Anterior cingulate cortex (tissue), 58 donors: ENCODE results near the gene CDK15.
A peak's percentile ranks its signal among the peaks of the same experiment; 100 is the strongest.

Source experiments
- DNase-seq, 58 donors: peaks; one replicate each; lab custom pipeline; 2025; lab: John Stamatoyannopoulos, UW

The CDK15 gene

GRCh38 chr2:201904538-201905420 is 98.4 kb downstream of the CDK15 start:
- DNase-seq: no peak

DNA sequence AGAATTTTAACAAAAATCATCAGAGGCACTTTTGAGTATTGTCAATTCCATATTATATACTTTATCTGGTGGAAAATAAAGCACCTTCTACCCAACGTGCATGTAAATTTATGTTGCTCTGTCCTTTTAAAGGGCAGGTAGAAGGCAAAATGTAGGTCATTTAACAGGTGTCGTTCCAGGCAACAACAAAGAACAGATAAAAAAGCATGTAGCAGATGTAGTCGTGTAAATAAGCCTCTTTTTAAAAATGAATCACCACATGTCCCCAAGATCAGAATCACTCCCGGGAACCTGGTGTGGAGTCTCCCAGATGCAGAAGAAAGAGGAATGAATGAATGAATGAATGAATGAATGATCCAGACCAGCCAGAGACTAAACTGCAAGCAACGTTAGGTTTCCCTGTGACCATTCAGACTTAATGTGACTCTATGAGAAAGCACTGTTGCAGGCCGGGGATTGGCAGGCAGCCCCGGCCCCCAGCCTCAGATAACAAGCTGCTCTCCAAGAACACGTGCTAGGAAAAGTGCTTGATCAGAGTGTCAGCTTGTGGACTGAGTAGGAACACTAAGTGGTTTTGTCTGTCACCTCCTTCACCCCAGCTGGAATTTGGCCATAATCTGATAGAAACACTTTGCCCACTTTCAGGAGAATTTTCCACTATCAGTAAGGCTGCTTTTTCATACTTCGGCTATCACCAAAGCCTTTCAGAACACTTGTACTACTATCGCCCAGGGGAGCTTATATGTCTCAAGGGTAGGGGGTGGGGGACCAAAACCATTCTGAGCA is 100.6 kb downstream of the CDK15 start:
- no peak for DNase-seq

DNA sequence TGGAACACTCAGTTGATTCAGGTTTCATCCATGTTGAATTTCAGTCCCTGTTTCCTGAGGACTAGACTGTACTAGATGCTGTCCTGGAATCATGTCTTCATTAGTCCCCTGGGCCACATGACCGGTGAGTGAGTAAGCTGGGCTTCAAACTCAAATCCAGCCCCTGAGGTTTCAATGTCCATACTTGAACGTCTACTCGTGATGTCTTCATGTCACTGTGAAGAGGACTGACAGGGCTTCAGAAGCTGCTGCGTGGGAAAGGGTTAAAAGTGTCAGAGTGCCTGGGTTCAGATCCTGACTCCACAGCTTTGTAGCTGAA is 101.2 kb downstream of the CDK15 start:
- DNase-seq: no peak

DNA sequence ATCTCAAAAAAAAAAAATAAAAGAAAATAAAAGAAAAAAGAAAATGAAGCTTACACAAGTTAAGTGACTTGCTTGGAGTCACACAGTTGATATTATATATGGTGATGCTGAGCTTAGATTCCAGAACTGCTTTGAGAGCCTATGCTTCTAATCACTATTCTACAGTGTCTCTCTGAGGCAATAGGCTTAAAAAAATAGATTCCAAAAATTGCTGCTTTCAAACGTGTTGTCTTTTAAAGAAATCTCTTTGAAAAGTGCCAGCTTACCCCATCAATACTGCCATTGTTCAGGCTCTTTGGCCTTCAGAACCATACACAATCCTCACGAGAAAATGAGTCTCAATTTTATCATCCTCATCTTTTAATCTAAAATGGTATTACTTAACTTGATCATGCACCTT is 102.6 kb downstream of the CDK15 start:
- DNase-seq: no peak

- no peak for DNase-seq
These were observed 103.0 kb downstream of the CDK15 start for GRCh38 chr2:201909348-201909747.

GRCh38 chr2:201909961-201910361 is 103.6 kb downstream of the CDK15 start:
- no peak for DNase-seq

DNA sequence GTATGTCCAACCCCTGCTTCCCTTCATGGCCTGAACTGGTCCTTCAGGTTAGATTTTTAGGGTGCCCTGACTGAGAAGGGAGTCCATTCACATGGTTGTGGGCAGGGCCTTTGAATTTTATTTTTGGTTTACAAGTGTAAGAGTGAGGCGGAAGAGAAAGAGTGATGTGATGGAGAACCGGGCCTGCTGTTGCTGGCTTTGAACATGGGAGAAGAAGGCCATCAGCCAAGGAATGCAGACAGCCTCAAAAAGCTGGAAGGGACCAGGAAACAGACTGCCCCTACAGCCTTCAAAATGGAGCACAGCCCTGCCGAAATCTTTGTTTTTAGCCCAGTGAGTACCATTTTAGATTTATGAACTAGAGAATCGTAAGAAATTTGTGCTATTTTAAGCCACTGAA is 105.0 kb downstream of the CDK15 start:
- DNase-seq: no peak

- DNase-seq: no peak
These were observed 106.9 kb downstream of the CDK15 start for GRCh38 chr2:201913201-201913600.

DNA sequence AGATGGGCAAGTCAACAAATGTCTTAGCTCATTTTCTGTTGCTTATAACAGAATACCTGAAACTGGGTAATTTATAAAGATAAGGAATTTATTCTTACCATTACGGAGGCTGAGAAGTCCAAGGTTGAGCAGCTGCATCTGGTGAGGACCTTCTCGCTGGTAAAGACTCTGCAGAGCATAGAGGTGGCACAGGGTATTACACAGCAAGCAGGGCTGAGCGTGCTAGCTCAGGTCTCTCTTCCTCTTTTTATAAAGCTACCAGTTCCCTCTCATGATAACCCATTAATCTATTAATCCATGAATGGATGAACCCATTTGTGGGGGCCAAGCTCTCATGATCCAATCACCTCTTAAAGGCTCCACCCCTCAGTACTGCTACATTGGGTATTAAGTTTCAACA is 109.1 kb downstream of the CDK15 start:
- DNase-seq: no peak

DNA sequence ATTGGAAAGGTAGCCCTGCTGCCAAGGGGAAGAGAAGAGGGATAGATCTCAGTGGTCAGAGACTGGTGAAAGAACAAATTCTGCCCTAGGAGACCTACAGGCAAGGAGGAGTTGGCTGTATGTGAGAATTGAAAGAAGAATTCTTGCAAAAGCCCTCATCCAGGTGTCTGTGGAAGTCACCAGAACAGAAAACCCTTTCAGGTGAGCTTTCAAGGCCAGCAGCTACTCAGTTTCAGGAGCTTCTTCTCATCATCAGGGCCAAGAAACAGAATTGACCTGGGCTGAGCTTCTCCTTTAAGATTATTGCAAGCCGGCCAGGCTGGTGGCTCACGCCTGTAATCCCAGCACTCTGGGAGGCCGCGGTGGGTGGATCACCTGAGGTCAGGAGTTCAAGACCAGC is 110.2 kb downstream of the CDK15 start:
- DNase-seq: no peak

GRCh38 chr2:201918616-201919307 is 112.4 kb downstream of the CDK15 start:
- no peak for DNase-seq

- no peak for DNase-seq
These were observed 112.9 kb downstream of the CDK15 start for GRCh38 chr2:201919308-201919634.

GRCh38 chr2:201923436-201924328 is 117.3 kb downstream of the CDK15 start:
- no peak for DNase-seq

- DNase-seq: no peak
These were observed 118.1 kb downstream of the CDK15 start for GRCh38 chr2:201924453-201924852.

DNA sequence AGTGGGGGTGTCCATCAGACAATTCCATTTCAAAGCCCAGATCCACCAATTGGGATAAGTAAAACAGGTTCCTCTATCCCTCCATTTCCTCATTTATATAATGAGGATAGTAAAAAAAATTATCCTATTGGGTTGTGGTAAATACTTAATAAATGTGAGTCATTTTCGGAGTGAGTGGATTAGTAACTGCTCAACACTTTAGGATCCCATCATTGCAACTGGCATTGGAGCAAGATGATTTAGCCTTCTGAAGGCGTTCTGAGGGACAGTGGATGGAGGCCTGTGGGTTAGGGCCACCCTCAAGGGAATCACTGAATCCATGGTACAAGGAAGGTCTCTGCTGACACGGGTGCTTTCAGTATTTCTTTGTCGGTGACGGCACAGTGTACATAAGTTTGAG is 118.7 kb downstream of the CDK15 start:
- no peak for DNase-seq

DNA sequence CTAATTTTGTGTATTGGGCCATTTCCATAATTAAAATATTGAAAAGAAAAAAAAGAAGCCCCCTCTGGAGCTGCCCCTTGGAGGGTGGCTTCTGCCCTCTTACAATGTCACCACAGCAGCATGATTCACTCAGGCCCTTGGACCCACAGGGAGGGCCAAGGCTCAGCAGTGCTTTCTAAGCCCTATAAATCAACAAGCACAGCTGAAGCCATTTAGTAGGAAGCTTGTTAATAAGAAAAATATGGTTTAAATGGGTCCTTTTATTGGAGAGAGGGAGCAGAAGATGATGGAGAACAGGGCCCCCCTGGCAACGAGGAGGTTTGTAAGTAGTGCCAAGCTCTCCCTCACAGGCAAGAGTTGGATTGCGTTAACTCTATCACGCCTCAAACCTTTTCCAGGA is 119.7 kb downstream of the CDK15 start:
- DNase-seq: no peak

DNA sequence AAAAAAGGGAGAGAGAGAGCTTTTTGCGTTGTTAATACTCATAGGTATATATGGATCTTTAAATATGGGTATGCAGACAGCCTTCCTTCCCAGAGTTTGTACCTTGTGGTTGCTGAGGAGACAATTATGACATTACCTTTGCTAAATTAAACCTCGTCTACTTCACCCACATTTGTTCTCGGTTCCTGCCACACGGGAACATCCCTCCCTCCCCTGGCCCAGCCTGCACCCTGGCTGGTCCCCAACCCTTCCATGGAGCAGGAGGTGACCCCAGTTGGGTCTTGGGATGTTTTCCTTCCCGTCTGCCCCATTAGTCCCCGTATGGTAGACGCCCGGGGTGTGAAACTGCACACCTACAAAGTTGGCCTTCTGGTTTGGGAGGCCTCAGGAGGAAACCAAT is 122.0 kb downstream of the CDK15 start:
- peak in 1 of 58 donors; percentile 17 for DNase-seq

DNA sequence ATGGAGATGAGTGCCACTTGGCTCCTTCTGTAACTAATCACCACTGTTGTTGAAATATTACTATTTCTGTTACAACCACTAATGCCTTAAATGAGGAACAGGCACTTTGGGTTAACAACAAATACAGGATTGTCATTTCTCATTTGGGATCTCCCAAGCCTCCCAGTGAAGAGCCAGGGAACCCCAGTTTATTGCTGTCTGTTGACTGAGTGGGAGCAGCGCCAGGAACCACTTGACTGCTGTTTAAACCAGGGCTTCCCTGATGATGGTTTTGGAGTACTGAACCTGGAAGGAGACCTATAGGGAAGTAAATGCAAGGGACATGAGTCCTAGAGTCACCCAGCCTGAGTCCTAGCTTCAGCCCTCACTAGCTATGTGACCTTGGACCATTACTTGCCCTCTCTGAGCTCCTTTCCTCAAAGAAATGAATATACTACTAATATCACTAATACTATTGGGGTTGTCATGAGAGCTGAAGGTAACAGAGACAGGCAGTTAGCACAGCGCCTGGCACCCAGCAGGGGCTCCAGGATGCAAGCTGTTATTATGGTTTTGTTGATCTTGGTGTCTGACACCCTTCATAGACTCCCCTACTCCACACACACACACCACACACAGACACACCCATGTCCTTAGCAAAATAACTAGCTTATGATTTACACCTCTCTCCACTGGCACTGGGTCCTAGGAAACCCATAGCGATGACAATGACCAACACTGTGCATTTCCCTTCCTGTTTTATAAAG is 123.1 kb downstream of the CDK15 start:
- DNase-seq: no peak

GRCh38 chr2:201930043-201930442 is 123.7 kb downstream of the CDK15 start:
- DNase-seq: no peak

- DNase-seq: no peak
These were observed 124.5 kb downstream of the CDK15 start for GRCh38 chr2:201930831-201931230.
